COLO668 (cell line): Measurements from ENCODE around the gene HLA-A.
"Not testable (repeated sequence)": the region's sequence is repeated elsewhere in the genome, so short reads cannot be mapped to it uniquely, and the experiment has no call there.

Experiments used
- DNase-seq: peaks from one replicate; lab custom pipeline; 2025; ENCODE audit not compliant: unreplicated experiment; lab: John Stamatoyannopoulos, UW

Gene HLA-A

DNA sequence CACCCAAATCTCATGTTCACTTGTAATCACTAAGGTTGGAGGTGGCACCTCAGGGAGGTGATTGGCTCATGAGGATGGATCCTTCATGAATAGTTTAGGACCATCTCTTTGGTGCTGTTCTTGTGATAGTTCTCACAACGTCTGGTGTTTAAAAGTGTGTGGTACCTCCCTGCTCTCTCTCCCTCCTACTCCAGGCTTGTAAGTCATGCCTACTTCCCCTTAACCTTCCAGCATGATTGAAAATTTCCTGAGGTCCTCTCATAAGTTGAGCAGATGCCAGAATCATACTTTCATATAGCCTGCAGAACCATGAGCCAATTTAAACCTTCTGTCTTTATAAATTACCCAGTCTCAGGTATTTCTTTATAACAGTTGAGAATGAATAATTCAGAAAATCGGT, 16.6 kb downstream of the HLA-A start:
- DNase-seq, result no peak

DNA sequence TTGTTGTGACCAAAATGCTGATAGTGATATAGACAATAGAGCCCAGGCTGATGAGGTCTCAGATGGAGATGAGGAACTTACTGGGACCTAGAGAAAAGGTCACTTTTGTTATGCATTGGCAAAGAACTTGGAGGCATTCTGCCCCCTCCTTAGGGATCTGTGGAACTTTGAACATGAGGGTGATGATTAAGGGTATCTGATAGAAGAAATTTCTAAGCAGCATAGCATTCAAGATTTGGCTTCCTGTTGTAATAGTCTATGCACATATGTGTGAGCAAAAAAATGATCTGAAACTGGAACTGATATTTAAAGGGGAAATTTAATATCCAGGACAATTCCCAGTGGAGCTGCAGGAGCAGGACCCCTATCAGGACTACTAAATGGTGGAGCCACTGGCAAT, 17.1 kb downstream of the HLA-A start:
- DNase-seq, result no peak

DNA sequence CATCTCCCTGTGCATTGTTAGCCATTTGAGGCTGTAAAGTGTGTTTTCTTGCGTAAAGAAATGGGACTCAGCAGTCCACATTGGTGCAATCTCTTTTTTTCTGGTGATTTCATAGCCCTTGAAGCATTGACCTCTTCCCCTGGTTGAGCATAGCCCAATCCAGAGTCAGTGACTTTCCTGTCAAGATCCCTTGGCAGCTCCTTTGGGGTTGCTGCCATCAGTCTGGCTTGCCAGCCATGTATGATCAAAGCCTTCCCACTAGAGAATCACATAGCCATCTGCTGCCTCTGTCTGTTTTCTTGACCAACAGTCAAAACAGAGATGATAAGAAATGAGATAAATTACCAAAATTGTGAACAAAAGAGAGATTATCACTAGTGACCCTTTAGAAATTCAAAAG, 19.6 kb downstream of the HLA-A start:
- DNase-seq, result no peak

DNA sequence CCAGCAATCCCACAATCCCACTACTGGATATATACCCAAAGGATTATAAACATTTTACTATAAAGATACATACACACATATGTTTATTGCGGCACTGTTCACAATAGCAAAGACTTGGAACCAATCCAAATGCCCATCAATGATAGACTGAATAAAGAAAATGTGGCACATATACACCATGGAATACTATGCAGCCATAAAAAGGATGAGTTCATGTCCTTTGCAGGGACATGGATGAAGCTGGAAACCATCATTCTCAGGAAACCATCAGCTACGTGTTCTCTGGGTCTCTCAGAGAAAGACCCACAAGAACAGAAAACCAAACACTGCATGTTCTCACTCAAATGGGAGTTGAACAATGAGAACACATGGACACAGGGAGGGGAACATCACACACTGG, 21.4 kb downstream of the HLA-A start:
- not testable (repeated sequence) for DNase-seq

DNA sequence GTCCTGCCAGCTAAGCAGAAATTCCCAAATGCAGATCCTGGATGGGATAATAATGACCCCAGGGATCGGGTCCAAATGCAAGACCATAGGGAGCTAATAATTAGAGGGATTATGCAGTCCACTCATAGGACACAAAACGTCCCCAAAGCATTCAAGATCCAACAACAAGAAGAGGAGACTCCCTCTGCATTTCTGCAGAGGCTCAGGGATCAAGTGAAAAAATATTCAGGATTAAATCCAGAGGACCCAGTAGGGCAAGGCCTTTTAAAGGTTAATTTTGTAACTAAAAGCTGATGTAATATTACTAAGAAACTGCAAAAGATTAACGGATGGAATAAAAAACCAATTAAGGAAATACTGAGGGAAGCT, 22.2 kb downstream of the HLA-A start:
- no peak for DNase-seq

DNA sequence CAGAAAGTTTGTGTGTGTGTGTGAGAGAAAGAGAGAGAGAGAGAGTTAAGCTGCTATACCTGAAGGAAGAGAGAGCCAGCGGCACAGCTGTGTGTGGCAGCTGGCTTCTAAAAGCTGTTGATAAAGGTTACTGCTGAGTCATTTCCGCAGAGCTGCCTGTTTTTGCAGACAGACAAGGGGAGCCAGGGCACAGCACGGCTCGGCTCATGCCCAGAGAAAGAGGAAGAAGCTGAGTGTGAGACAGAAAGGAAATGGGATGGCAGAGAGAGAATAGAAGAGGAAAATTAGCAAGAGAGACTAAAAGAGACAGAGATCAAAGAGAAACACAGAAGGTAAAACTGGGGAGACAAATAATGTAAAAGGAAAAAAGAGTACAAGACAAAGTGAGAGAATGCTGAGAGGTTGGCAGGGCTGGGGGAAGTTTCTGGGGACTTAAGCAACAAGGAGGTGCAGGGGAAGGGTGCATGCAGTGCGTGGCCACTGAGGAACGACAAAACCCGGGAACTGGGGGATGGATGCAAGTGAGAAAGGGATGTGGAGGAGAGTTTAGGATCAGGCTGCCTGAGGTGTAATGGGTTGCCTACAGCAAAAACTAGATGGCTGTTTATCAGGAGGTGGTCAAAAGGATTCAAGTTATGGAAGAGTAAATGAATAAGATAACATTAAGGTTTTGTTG, 22.7 kb downstream of the HLA-A start:
- DNase-seq, result peak; percentile 74

DNA sequence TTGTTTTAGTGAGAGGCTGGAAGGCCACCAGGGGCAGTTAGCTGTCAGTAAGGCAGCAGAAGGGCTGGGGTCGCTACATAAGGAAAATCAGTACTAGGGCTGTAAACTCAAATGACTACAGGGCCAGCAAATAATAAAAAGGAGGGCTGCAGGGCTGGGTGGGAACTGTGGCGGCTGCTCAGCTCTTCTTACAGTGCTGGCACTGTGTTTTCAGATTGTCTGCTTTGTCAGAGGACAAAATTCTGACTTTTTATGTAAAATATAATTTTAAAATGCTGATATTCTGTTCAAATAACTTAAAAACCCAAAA, 23.2 kb downstream of the HLA-A start:
- no peak for DNase-seq

DNA sequence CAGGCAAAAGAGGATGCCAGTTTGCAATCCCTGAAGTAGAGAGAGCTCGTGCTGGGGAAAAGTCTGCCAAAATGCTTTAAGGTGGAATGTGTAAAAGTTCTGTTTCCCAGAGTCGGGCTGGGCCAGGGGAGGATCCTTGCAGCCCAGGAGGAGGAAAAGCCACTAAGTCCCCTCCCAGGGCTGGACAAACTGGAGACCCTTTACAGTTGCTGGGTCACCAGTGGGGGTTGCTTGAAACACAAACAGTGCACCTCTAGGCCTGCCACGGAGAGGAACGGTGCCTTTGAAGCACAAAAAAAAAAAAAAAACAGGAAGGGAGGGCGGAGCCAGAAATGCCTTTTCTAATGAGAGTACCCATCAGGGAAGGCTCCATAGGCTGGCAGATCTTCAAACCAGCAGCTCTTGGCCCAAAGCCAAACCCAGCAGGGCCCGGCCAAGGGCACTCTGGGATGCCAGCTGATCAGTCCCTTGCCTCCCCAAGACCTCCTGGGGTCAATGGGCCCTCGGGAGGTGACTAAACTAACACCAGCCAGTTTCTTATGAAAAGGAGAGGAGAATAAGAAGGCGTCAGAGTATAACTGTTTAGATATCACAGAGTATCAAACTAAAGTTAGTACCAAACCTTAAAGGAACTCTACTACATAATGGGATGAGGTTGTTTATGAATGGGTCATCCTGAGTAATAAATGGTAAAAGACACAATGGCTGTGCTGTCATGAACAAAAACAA, 23.7 kb downstream of the HLA-A start:
- DNase-seq, result peak; percentile 81

DNA sequence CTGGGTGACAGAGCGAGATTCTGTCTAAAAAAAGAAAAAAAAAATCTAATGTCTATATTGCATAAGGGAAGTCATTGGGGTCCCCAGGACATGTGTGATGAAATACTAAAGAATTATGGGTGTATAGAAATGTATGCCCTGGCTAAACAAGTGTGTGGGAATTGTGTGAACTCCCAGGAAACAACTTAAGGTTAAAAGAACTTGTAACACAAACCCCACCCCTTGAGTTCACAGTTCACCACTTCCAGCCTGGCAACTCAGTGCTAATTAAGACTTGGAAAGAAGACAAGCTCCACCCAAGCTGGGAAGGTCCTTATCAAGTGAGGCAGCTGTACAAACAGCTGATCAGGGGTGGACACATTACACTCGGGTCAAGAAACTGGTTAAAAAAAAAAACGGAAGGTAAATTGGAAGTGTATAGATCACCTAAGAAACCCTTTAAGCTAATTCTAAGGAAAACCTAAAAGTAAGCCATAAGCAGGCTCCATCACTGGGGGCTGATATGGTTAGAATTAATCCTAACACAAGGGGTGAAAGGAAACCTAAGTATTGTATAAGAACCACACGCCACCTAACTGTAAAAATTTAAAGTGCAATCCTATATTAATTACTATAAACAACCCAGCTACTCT, 25.2 kb downstream of the HLA-A start:
- DNase-seq, result peak; percentile 18

DNA sequence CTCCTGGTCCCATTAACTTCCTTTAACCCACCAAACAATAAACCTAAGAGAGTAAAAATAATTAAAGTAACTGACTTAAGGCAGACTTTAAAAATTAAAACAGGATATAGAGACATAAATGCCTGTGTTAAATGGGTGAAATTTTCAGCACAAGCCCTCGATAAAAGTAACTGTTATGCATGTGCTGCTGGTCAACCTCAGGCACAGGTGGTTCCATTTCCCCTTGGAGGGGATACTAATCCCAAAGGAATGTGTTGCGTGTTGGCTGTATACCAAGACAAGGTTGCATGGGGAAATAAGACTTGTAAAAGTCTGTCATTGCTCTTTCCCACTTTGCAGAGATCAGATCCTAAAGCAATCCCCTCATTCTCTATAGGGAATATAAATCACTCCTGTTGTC, 25.8 kb downstream of the HLA-A start:
- no peak for DNase-seq

DNA sequence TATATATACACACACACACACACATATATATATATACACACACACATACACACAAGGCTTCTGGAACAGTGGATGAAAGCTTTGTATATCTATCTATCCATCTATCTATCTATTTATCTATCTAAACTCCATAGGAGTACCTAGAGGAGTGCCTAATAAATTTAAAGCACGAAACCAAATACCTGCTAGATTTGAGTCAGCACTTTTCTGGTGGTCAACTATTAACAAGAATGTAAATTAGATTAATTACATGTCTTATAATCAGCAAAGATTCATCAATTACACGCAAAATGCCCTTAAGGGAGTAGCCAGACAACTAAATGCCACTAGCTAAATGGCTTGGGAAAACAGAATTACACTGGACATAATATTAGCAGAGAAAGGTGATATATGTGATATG, 26.6 kb downstream of the HLA-A start:
- no peak for DNase-seq

DNA sequence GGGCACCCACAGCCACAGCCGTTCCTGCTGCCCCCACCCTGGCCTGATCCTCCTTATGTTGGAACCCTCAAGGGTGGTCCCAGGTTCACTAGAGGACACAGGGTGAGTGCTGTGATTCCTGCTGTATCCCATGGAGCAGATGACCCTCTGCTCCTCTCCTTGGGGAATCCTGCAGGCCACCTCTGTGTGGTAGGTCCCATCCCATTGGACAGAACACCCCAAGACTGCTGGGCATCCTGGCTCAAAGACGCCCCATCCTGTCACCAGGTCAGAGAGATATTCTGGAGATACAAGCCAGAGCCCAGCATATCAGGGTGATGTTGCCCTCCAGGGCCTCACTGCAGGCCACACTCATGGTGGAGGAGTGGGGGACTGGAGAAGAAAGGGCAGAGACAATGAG, 28.4 kb downstream of the HLA-A start:
- no peak for DNase-seq

DNA sequence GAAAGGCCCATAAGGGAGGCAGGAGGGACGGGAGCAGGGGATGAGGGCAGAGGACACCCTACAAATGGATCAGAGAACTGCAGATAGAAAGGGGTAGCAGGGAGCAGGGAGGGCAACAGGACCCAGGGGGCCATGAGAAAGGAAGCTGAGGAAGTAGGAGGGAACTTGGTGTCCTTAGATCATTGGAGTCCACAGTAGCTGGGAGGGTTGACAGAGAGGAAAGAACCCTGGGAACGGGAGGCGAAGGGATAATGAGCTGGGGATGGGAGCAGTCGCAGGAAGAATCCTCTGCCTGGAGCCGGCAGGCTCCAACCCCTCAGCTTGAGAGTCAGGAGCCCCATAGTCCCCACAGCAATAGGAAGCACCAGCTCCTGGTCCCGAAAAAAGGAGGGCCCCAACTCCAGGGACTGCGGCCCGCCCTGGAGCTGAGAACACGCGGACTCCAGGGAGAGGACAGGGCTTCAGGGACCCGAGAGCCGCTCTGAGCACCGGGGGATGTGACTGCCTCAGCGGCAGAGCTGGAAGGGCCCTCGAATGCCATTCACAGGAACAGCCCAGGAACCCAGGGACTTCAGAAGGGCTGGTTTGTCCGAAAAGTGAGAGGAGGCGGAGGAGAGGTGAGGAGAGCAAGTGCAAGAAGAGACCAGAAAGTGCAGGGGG, 32.7 kb downstream of the HLA-A start:
- peak; percentile 15 for DNase-seq

DNA sequence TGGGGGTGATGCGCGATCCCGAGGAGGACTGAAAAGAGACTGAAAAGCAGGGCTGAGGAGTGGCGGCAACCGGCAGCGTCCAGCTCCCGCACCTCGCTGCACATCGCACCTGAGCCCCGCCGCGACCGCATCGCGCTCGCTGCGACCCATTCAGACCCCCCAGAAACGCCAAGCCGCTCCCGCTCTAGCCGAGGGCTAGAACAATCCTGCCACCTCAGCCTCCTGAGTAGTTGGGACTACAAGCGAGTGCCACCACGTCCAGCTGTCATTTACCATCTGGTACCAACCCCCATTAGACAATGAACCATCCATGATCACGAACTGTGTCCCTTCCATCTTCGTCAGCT, 33.2 kb downstream of the HLA-A start:
- DNase-seq, result peak; percentile 15

DNA sequence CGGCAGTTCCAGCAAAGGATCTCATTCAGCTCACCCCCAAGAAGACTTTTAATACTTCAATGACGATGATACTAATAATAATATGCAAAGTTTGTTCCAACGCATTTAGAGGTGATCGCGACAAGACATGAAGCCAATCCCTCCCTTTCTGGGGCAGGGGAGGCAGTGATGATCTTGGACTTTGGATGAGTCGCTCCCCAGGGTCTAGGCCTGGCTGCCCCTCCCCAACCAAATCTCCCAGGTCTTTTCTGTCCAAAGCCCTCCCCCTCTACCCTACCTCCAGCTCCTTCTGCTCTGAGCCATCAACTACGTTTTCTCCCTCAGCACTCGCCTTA, 33.9 kb downstream of the HLA-A start:
- no peak for DNase-seq

DNA sequence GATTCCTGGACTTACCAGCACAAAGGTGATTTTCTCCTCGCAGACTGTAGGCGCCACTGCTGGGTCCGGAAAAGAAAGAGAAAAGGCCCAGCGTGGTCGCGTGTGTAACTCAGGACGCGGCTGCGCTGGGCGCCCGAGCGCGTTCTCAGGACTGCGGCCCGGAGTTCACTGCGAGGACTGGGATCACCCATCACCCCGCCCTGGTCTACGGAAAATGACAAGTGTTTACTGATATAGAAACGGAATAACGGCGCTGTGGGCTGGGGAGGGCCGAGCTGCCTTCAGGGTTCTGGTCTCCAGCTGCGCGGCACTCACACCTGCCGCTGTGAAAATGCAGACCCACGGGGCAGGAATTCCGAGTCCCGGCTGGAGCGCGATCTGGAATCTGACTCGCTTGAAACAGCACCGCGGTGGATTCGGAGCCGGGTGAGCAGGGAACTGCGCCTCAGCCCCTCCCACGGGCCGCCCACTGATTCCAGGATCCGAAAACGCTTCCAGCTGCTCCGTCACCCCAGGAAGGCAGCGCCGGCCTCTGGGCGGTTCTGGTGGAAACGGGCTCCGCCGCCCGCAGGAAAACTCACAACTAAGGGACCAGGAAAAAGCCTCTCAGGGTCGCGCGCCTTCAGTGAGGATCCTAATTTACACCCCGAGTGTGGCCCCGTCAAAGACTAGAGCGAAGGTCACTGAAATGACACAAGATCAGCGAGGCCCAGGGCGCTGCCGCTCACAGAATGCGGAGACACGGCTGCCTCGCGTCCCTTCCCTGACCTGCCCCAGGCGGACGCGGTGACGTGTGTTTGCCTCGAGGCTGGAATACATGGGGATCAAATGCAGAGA, 34.5 kb downstream of the HLA-A start:
- DNase-seq, result peak; percentile 76

DNA sequence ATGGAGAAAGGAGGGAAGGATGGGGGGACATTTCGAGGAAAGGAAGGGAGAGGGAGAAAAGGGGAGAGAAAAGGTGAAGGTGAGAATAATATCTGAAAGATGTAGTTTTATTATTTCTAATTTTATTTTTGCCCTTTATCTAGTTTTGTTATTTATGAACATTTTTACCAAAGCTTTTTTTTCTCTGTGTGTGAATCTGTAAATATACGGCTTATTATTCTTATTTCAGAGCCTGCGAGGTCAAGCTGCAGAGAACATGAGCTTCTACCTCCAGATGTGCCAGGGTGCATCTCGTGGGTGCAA, 35.0 kb downstream of the HLA-A start:
- DNase-seq, result no peak

DNA sequence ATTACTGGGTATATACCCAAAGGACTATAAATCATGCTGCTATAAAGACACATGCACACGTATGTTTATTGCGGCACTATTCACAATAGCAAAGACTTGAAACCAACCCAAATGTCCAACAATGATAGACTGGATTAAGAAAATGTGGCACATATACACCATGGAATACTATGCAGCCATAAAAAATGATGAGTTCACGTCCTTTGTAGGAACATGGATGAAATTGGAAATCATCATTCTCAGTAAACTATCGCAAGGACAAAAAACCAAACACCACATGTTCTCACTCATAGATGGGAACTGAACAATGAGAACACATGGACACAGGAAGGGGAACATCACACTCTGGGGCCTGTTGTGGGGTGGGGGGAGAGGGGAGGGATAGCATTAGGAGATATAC, 37.7 kb downstream of the HLA-A start:
- not testable (repeated sequence) for DNase-seq

DNA sequence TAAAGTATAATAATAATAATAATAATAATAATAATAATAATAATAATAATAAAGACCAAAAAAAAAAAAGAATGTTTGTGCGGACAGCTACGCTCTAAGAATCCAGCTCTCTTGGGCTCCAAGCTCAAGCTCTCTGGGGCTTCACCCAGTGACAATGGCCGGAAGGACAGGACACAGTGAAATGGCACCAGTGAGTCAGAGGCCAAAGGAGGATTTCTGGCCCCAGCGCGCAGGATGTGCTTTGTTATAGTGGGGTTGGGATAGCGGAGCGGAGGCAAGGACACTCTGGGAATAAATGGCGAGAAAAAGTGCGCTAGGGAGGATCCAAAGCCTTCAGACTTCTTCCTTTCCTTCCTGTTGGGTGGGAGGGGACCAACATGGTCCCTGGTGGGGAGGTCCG, 38.2 kb downstream of the HLA-A start:
- no peak for DNase-seq

DNA sequence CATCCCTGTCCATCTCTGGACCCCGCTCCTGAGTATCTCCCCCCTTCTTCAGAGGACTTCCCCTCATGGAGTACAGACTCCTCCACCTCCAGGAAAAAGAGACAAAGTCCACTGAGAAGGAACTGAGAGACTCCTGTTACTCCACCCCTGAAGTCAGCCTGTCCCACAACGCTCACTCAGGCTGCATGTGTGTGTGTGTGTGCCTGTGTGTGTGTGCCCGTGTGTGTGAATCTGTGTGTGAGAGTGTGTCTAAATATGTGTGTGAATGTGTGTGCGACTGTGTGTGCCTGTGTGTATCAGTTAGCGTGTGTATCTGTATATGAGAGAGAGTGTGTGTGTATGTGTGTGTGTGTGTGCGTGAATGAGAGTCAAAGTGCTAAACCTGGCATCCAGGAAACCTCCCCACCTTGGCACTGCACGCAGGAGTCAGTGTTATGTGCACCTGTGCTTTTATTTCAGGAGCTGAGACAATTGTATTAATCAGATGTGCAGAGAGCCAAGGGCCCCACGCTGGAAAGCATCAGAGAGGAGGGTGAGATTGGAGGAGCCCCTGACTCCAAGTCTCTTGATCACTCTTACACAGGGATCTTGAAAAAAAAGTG, 39.0 kb downstream of the HLA-A start:
- no peak for DNase-seq

DNA sequence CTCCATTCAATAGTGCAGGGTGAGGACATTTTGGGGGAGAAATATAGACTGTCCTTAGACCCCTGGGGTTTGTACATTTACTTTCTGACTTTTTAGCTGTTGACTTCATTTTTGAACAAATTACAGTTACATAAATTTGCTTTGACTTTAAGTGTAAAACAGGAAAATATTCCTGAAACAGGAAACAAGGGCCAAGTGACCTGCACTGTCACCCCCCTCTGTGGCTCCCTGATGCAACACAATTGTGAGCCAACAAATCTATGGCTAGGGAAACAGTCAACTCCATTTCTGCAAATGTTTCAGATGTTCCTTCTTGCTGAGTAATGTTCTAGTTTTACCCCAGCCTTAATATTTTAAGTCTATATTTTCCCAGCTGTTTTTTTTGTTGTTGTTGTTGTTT, 39.8 kb downstream of the HLA-A start:
- DNase-seq, result no peak
